Measurements from ENCODE around the gene MYBPHL.
A peak's percentile ranks its signal among the peaks of the same experiment; 100 is the strongest.
"Not testable (repeated sequence)": the region's sequence is repeated elsewhere in the genome, so short reads cannot be mapped to it uniquely, and the experiment has no call there.

Gene MYBPHL

DNA sequence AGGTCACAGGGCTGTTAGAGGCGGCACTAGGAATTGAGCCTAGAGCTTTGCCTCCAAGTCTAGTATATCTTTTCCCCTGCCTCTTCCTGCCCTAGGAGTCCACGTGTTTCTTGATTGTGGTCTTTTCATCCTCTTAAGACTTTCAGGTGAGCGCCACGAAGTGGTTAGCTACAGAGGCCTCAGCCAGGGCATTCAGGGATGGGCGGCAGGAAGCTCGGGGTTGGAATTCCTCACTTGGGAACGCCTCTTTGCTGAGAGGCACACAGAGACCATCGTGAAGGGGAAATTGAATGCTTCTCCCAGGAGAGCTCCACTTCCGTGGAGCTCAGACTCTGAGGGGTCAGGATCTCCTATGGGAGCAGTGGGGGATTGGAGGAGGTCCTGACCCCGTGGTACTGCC lies 820 bp downstream of the MYBPHL start:
- not testable (repeated sequence) for DNase-seq

DNA sequence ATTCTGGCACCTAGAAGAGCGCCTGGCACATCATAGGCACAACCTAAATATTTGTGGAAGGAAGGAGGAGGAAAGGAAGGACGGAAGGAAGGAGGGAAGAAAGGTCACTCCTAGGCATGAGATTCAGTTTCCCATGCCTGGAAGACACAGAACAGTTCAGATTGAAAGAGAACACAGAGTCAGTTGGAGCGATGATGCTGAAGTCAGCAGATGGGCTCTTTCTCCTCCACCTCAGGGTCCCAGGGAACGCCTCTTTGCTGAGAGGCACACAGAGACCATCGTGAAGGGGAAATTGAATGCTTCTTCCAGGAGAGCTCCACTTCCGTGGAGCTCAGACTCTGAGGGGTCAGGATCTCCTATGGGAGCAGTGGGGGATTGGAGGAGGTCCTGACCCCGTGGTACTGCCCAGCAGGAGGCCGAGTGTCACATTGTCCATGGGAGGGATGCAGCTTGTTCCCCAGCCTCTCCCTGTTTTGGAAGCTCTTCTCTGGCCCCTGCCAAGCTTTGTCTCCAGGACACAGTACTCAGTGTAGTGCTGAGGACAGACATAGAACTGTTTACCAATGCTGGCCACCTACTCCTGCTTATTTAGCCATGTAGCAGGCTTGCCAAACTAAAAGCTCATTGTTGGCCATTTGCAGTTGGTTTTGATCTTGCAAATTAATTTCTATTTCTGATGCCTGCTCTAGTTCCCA lies 2.4 kb downstream of the MYBPHL start:
- DNase-seq, result no peak

DNA sequence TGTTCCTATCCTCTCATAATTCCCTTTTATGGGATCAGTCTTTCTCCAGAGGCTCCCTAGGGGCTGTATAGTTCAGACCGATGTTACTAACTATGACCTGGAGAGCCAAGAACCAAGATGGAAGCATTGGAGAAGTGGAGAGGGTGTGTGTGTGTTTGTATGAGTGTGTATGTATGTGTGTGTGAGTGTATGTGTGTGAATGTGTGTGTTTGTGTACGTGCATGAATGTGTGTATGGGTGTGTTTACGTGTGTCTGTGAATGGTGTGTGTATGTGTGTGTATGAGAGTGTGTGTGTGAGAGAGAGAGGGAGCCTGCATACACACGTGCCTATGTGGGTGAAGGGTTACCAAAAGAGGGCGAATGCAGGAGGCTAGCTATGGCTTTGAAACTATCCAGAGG lies 4.9 kb downstream of the MYBPHL start:
- no peak for DNase-seq

DNA sequence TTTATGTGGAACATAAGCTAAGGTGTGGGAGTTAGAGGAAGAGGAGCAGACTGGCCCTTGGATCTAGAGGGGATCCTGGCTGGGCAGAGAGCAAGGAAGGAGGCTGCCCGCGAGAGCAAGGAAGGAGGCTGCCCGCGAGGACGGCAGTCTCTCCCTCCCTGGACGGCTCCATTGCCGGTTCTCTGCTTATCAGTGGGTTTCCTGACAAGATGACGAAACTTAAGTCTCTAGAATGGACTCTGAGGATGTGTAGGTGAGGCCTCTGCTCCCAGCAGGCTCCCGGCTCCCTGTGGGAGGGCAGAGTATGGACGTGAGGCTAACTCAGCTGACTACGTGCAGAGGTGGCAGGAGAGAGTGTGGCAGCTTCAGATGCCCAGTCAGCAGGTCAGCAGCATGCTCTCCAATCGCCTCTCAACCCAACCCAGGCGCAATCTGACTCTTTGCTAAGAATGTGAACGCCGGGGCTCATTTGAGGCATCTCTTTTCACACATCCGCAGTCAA lies 6.1 kb downstream of the MYBPHL start:
- no peak for DNase-seq

DNA sequence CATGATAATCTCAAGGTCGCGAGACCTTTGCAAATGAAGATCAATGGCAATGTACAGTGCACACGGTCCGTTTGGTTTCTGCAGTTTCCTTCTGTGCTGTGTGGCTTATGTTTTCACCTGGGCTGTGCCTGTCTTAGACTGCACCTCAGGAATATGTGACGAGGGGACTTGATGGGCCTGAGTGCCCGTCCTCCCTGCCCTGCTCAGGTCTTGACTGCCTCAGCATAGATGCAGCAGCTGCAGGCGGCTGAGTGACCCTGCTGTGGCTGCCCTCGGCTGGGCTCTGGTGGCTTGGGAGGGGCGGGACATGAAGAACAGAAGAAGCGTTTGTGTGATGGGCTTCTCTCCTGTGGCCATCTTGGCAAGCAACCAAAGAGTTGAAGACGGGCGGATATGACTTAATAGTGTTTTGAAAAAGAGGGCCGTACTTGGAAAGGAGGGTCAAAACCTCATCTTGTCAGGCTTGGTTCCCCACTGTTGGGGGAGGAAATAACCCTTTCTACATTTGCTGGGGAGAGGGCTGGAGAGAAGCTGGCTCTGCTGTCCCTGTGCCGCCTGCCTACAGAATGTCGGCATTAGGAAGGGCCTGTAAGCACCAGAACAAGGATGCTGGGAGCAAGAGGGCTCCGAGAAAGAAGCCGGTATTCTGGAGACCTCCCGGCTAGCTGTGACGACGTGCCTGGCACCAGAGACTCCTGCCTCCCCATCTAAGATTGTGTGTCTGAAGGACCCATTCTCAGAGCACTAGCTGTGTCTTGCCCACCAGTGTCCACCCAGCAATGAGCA lies 7.1 kb downstream of the MYBPHL start:
- DNase-seq, result peak; percentile 88

DNA sequence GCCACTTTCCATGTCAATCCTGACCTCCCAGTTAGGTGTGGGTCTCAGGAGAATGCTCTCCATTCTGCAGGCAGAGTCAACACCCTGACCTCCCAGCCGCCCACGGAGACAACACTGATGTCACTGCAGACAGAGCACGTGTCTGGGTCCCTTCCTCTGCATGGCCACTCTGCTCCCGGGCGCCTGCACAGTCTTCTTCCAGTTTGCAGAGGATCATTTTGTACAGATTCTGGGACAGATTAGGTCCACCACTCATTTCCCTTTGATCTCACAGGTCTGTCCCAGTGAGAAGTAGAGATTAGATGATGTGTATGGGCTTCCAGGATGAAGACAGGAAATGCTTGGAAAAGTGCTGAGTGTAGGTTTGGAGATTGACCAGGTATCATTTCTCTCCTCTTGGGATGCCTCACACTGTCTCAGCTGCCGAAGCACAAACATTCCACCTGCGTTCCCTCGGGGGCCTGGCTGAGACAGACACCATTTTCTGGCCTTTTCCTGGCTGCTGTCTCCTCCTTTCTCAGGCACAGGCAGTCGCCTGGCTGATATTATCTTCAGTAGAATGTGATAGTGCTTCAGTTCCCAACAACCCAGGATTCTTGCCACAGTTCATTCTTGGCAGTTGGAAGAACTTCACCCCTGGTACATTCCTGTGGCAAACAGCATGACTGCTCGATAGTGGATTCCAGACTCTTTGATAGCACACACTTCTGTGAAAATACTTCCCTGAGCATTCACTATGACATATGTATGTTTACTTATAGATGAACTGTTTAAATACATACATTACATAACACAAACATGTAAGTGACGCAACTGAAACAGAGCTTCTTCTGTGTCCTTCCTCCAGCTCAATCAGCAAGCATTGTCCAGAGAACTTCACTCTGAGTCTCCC lies 7.9 kb downstream of the MYBPHL start:
- peak; percentile 57 for DNase-seq

DNA sequence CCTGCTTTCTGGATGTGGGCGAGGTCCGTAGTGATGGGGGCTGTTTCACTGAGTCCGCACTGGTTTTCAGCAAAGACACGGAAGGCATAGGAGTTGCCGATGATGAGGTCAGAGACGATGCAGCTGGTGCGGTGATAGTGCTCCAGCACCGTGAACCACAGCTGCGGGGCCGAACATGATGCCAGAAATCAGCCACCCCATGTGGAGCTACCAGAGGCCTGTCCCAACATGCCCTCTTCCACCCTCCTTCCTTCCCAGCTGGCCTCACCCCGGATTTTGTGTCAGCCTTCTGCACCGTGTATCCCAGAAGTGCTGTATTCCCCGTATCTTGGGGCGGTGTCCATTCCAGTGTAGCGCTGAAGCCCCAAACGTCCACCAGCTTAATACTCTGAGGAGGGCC lies 10.0 kb downstream of the MYBPHL start:
- no peak for DNase-seq

DNA sequence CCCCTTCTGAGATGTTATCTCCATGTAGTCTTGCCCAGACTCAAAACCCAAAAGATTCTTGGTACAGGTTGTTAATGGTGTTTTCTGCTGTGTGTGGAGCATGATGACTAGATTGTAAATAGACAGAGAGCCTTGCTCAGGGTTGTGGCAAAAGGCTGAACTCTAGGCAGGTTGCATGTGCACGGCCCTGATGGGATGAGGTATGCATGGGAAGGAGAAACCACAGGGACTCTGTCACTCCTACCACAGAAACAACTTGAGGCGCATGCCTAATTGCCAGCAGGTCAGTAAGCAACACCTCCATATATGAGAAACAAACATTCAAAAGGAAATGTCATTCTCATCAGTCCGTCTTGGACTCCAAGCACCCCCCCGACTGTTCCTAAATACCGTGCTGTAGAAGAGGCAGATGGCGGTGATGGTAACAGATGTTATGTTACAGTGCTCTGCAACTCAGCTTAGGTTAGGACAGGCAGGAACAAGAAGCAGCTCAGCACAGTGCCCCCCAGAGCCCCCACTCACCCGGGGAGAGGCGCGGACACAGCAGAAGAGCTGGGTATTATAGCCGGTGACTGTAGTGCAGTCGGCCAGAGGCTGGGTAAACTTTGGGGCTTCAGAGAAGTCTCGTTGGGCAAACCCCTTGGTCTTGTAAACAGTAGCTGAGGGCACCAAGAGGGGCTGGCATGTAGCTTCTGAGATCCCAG lies 10.9 kb downstream of the MYBPHL start:
- no peak for DNase-seq

DNA sequence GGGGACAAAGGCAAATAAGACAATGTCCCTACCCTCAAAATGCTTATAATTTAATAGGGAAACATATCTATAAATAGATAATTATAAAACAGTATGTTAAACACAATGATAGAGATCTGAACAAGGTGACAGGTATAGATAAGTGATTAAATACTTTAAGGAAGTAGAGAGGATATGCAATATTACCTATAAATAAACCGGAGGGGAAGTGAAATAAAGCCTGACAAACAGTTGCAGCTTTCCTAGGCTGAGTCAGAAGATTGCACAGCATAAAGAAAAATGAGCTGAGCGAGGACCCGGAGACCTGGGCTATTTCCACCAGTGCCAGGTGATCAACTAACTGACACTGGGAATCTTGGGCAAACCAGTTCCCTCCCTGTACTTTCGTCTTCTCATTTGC lies 12.3 kb downstream of the MYBPHL start:
- no peak for DNase-seq

DNA sequence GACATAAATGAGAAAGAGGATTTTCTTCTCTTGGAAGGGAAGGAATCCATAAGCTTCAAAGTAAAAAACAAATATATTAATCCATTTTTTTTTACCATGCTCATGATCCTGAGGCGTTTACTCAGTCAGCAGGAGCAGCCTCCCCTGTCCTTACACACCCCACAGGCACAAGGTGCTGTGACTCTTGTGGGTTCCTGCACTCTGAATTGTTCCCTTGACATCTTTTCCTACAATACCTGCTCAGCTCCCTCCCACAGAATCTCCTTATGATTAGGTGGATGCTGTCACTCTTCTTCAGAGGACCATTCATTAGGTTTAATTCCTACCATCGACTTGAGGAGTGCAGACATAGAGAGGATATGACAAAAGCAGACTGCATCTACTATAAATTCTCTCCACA lies 13.8 kb downstream of the MYBPHL start:
- DNase-seq, result no peak

DNA sequence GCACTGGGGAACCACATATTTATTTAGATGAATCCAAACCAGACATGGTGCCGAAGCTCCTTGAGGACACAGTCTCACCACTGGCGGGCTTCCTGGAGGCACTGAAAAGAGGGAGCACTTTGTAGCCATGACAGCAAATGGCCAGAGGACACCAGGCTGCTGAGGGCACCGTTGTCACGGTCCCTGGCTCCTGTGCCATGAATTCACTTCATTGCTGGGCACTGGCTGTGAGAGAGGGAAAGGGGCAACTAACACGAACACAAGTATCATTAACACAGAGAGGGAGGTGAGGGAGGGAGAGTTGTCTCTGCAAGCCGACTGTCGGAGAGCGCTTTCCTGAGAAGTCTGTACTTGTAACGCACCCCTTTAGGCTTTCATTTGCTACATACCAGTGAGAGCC lies 14.4 kb downstream of the MYBPHL start:
- no peak for DNase-seq

DNA sequence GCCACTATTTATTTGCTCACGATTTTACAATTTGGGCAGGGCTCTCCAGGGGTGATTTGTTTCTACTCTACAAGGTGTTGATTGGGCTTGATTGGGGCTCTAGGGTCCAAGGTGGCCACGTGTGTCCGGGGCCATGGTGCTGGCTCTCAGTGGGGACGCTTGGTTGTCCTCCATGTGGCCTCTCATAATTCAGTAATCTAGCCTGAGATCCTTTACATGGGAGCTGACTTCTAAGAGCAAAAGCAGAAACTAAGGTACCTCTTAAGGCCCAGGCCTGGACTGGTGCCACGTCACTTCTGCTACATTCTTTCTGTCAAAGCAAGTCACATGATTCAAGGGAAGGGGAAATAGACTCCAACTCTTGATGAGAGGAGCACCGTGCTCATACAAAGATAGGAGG lies 15.8 kb downstream of the MYBPHL start:
- DNase-seq, result no peak

DNA sequence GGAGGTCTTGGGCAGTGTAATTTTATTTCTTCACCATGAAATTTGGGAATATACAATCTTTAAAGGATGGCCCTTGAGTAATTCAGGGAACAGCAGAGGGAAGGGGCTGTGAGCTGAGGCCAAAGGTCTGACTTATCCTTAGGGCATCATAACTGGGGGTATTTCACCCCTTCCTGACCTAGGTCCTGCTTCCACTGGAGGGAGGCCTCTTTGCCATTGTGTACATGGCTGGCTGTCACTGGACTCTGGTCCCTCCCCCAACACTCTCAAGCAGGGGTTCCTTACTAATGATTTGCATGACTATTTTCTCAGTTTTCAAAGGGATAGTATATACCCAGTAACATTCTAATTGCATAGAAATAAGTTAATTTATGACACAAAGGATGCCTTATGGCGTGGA lies 16.7 kb downstream of the MYBPHL start:
- no peak for DNase-seq

DNA sequence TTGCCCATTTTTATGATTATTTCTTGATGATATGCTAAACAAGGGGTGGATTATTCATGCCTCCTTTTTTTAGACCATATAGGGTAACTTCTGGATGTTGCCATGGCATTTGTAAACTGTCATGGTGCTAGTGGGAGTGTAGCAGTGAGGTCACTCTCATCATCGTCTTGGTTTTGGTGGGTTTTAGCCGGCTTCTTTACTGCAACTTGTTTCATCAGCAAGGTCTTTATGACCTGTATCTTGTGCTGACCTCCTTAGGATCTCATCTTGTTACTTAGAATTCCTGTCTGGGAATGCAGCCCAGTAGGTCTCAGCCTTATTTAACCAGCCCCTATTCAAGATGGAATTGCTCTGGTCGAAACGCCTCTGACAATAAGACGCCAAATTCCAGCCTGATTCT lies 20.0 kb downstream of the MYBPHL start:
- not testable (repeated sequence) for DNase-seq

DNA sequence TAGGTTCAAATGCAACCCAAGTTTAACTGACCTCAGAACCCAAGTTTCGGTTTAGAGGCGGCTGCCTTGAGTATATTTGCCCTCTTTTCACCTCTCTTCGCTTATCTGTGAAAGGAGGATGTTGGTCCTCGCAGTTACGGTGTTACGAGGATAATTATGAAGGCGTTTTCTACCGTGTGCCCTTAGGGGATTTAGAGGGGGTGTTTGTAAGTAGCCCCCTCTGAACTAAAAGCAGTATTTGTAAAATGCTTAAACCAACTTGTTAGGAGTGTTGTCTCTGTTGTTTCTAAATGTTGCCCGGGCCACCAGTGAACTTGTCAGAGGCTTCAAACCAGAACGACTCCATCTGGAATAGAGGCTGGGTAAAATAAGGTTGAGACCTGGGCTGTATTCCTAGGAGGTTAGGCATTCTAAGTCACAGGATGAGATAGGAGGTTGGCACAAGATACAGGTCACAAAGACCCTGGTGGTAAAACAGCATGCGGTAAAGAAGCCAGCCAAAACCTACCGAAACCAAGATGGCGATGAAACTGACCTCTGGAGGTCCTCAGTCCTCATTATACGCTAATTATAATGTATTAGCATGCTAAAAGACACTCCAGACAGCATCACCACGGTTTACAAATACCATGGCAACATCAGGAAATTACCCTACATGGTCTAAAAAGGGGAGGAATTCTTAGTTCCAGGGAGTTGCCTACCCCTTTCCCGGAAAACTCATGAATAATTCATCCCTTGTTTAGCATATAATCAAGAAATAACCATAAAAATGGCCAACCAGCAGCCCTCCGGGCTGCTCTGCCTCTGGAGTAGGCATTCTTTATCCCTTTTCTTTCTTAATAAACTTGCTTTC lies 22.8 kb downstream of the MYBPHL start:
- DNase-seq, result peak; percentile 10

DNA sequence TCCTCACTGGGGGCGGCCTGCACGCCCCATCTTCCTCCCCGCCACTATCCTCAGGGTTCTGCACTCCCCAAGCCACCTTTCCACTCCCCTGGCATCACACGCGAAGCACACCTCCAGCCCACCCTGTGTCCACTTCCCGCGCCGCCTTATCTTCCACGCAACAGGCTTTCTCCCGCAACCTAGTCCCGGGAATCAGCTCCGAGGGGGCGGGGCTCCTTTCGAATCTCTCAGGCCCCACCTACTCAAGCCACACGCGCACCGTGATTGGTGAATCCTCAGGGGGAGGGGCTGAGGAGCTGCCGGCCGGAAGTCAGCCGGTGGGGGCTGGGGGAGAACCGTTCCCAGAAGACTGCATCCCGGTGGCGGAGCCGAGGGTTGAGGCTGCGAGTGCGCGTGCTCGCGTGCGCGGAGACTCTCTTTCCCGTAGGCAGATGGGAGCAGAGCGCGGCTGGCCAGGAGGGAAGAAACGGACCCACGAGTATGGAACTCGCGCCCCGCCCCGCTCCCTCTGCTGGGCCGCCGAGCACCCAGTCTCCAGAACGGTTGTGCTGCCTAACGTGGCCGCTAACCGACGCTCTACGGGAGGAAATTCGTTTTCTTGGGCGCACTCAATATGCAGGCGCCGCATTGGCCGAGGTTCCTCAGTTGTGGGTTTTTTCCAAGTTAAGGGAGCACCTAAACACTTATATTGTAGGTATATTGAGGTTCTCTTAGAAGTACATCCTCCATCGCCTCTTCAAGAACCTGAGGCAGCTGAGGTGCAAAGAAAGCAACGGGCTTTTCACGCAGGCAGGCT lies 23.7 kb downstream of the MYBPHL start, which contains the start of gene PSRC1:
Gene PSRC1 (minus strand): TSS at position 194 of the 796 bp plus-strand sequence.
- peak; percentile 97 for DNase-seq

DNA sequence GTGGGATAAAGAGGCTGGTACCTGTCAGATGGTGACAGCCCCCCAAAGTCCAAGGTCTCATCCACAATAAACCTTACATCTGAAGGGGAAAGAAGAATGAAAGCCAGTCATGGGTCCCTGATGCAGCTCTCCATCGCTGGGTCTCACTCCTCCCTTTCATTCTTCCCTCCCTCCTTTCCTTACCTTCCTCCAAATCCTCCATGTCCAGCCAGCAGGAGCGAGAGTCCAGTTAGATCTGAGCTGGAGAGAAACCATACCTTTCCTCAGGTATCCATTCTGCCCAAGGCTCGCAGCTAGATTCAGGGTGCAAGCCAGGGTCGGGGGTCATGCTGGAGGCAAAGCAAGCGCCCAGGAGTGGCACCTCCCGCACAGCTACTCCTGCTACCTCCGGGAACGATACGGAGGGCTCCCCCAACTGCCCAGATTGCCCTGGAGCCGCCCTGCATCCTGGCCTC lies 24.3 kb downstream of the MYBPHL start:
- DNase-seq, result no peak

DNA sequence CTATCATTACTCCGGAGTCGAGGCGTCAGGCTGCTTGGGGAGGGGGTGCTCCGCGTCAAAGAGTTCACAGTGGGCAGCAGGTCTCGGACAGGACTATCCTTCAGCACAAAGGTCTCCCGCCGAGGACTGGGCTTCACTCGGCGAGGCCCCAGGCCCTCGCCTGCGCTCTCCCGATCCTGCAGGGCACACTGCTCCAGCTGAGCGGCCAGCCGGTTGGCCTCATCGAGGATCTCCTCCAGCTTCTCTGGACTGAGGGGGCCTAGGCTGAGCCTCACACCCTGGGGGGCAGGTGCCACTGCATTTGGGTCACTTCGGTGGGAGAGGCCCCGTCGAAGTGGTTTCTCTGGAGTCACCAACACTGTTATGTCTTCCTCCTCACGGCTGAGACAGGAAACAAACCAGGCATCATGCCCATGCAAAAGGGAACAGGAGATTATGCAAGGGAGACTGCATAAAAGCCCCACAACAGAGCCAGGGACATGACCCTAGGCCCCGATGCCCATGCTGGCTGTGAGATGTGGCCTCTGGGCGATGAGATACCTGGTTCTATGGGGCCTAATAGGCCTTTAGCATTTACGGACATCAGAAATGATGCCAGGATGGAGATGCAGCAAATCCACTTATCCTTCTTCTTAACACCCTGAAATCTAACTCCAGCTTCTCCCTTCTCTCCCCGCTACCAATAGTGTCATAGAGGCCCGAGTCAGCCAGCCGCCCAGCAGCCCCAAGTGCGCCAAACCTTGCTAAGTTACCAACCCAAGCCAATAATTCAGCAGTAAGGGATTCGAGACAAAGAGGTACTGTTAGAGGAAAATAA lies 24.9 kb downstream of the MYBPHL start:
- peak; percentile 26 for DNase-seq

DNA sequence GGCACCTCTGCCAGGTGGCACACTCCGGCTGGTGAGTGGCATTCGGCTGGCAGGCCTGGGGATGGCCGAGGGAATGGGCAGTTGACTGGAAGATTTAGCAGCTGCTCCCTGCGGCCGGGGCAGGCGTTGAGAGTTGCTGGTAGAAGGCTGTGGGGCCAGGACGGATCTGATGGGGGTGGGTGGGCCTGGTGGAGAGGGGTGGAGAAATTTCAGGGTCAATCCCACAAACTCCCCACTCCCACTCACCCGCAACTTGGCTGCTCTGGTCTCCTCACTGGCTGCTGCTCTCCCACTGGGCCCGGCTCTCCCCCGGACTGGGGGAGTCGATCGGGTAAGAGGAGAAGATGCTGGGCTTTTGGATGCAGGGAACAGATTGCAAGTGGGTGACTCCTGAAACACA lies 25.9 kb downstream of the MYBPHL start:
- DNase-seq, result peak; percentile 11

Measured in femur (tissue), 1 donor.